ENCODE results near the gene TSPAN4. TPM values are rescaled to one million over a fixed set of nuclear protein-coding genes. Genes with fewer than 3 reads are reported as not detected.

The TSPAN4 gene
- total and polyA plus RNA-seq, 10 of the 15 experiments (the other 5 are each of a cell fraction or from before 2014, with no cell fraction given): 0.37 to 14.0 (median 8.5) TPM; not detected in 1

GRCh38 chr11:862081-862661, 19.5 kb downstream of the TSPAN4 start (continued):
- no peak for TF ChIP-seq ZNF592 (IDR thresholded peaks at IDR 0.05)
- no peak for TF ChIP-seq E4F1 (IDR thresholded peaks at IDR 0.05; ENCODE audit: borderline replicate concordance, partially characterized antibody)
- TF ChIP-seq RFX5 (IDR thresholded peaks at IDR 0.05; ENCODE audit: low read depth, low read length): no peak
- no peak for TF ChIP-seq CBX3 (IDR thresholded peaks at IDR 0.05; ENCODE audit: borderline replicate concordance, low read depth)
- TF ChIP-seq MLLT1 (IDR thresholded peaks at IDR 0.05): no peak
